Activated CD8-positive, alpha-beta T cell treated with anti-CD3 and anti-CD28 coated beads for 36 hours (primary cell): Measurements from ENCODE around the gene GIGYF1. TPM values are rescaled to one million over a fixed set of nuclear protein-coding genes. Genes with fewer than 3 reads are reported as not detected.
A peak's percentile ranks its signal among the peaks of the same experiment; 100 is the strongest.

Experiments
- ATAC-seq: fragments of 200-7000 bp; cut with Tn5 transposase; one replicate; pipeline ENCODE4 v1.10.0; 2021; ENCODE audit warnings: mild to moderate bottlenecking, moderate library complexity
- CTCF ChIA-PET: fragments of 350-600 bp; sonication (Branson Sonifier 250); formaldehyde crosslinking; loops from one replicate; lab custom pipeline; 2021; ENCODE audit warnings: antibody characterized with exemption; lab: Charles Lee
- POLR2A ChIA-PET: fragments of 350-600 bp; sonication (Branson Sonifier 250); formaldehyde crosslinking; loops from one replicate; lab custom pipeline; 2021; ENCODE audit warnings: antibody characterized with exemption; lab: Charles Lee
- DNase-seq: peaks from one replicate; pipeline ENCODE4 v3.0.0-alpha.2; 2020
- H3K27ac Mint-ChIP-seq: one replicate; pipeline ENCODE4 v1.8.0; 2021; ENCODE audit warnings: mild to moderate bottlenecking, mixed read lengths
- H3K27me3 Mint-ChIP-seq: one replicate; pipeline ENCODE4 v1.8.0; 2021; ENCODE audit warnings: mixed read lengths
- H3K36me3 Mint-ChIP-seq: one replicate; pipeline ENCODE4 v1.8.0; 2021; ENCODE audit warnings: low read depth, mixed read lengths
- H3K4me1 Mint-ChIP-seq: one replicate; pipeline ENCODE4 v1.8.0; 2021; ENCODE audit warnings: low read depth, mixed read lengths
- H3K4me3 Mint-ChIP-seq: one replicate; pipeline ENCODE4 v1.8.0; 2021; ENCODE audit warnings: mild to moderate bottlenecking, moderate library complexity, mixed read lengths
- H3K9me3 Mint-ChIP-seq: one replicate; pipeline ENCODE4 v1.8.0; 2021; ENCODE audit warnings: mixed read lengths
- intact Hi-C: fragments of 100-400 bp; cut with micrococcal nuclease; formaldehyde crosslinking; loops from one replicate; pipeline ENCODE4 v1.10.0; 2022
- total RNA-seq, 2 experiments: library from RNA; stranded (reverse); gene quantifications; one replicate each; pipeline ENCODE4 v1.2.3, GENCODE V29; 2021
- TF ChIP-seq, protein P1 (sequence below): fragments of 200-600 bp; IDR thresholded peaks from one replicate; pipeline ENCODE4 v1.8.0; 2022; ENCODE audit warnings: antibody characterized with exemption, mild to moderate bottlenecking

The GIGYF1 gene
- total RNA-seq, 2 experiments from 2014 or later: 36.9 to 41.5 TPM

DNA sequence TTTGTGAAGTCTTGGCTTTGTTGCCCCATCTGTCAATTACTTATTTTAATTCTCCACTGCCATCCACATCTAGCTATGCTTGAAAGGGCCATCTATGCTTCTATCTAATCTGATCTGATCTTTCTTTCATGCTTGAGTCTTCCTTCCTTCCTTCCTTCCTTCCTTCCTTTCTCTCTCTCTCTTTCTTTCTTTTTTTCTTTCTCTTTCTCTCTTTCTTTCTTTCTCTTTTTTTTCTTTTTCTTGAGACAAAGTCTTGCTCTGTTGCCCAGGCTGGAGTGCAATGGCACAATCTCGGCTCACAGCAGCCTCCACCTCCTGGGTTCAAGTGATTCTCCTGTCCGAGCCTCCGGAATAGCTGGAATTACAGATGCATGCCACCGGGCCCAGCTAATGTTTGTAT is 64.0 kb downstream of the GIGYF1 start:
- peak overlapping the region; percentile 51 for H3K27ac Mint-ChIP-seq
- peaks cover 3% of the 10 kb centered on the region for H3K36me3 Mint-ChIP-seq
- DNase-seq: no peak
- TF ChIP-seq, protein P1, sequence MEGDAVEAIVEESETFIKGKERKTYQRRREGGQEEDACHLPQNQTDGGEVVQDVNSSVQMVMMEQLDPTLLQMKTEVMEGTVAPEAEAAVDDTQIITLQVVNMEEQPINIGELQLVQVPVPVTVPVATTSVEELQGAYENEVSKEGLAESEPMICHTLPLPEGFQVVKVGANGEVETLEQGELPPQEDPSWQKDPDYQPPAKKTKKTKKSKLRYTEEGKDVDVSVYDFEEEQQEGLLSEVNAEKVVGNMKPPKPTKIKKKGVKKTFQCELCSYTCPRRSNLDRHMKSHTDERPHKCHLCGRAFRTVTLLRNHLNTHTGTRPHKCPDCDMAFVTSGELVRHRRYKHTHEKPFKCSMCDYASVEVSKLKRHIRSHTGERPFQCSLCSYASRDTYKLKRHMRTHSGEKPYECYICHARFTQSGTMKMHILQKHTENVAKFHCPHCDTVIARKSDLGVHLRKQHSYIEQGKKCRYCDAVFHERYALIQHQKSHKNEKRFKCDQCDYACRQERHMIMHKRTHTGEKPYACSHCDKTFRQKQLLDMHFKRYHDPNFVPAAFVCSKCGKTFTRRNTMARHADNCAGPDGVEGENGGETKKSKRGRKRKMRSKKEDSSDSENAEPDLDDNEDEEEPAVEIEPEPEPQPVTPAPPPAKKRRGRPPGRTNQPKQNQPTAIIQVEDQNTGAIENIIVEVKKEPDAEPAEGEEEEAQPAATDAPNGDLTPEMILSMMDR: no peak
- intact Hi-C loops: no loop called here
- H3K4me1 Mint-ChIP-seq: peaks cover 36% of the 10 kb centered on the region
- POLR2A ChIA-PET: interaction anchor here (0.9 to 2.1 kb wide), 5 partner anchors 16 to 221 kb away, joined by 3 to 5 read pairs (median 3); no protein-coding TSS in a partner anchor
- ATAC-seq: no peak
- CTCF ChIA-PET: interaction anchor here (1.0 to 1.8 kb wide), 9 partner anchors 9 to 96 kb away, joined by 4 to 8 read pairs (median 5); partner anchors contain the start of genes FBXO24, GNB2, MOSPD3 and POP7
- H3K4me3 Mint-ChIP-seq: no peak overlapping the region
- no peaks in the 10 kb centered on the region for H3K9me3 Mint-ChIP-seq
- H3K27me3 Mint-ChIP-seq: peaks cover 4% of the 10 kb centered on the region

Other genes starting within 250 kb of the GIGYF1 start
- gene SPACDR, start 230.0 kb downstream of the GIGYF1 start, total RNA-seq: 1 to 10 TPM; 3.7 to 4.6 TPM
- gene TSC22D4, start 215.0 kb downstream of the GIGYF1 start, total RNA-seq: 10 to 100 TPM; 92.6 to 94.2 TPM
- gene NYAP1, start 210.3 kb downstream of the GIGYF1 start, total RNA-seq: under 1 TPM; 0.32 to 0.38 TPM
- gene AGFG2, start 155.0 kb downstream of the GIGYF1 start, total RNA-seq: 10 to 100 TPM; 45.6 to 45.8 TPM
- gene SAP25, start 120.3 kb downstream of the GIGYF1 start, total RNA-seq: 10 to 100 TPM in 1 of 2 experiments, 1 to 10 TPM in 1; 9.9 to 12.8 TPM
- gene LRCH4, start 108.1 kb downstream of the GIGYF1 start, total RNA-seq: 10 to 100 TPM; 77.7 to 78.7 TPM
- gene FBXO24, start 107.9 kb downstream of the GIGYF1 start, total RNA-seq: 1 to 10 TPM; 1.4 to 1.5 TPM
- gene PCOLCE, start 91.9 kb downstream of the GIGYF1 start, total RNA-seq: 1 to 10 TPM; 3.9 to 4.6 TPM
- gene MOSPD3, start 81.7 kb downstream of the GIGYF1 start, total RNA-seq: 10 to 100 TPM in 1 of 2 experiments, 1 to 10 TPM in 1; 9.6 to 10.5 TPM
- 10 to 100 TPM; 11.3 to 11.9 TPM for gene TFR2, start 52.7 kb downstream of the GIGYF1 start, total RNA-seq
- gene ACTL6B, start 37.8 kb downstream of the GIGYF1 start, total RNA-seq: not detected
- gene GNB2, start 20.5 kb downstream of the GIGYF1 start, total RNA-seq: 100 to 1,000 TPM; 192 TPM
- gene POP7, start 11.9 kb upstream of the GIGYF1 start, total RNA-seq: 10 to 100 TPM; 47.4 to 48.1 TPM
- gene EPO, start 26.2 kb upstream of the GIGYF1 start, total RNA-seq: not detected
- not detected for gene ZAN, start 39.3 kb upstream of the GIGYF1 start, total RNA-seq
- 1 to 10 TPM; 4.8 to 5.8 TPM for gene EPHB4, start 133.3 kb upstream of the GIGYF1 start, total RNA-seq
- 10 to 100 TPM; 10.2 to 11.3 TPM for gene SLC12A9, start 158.5 kb upstream of the GIGYF1 start, total RNA-seq
- 10 to 100 TPM; 27.5 to 28.4 TPM for gene TRIP6, start 173.1 kb upstream of the GIGYF1 start, total RNA-seq
- 100 to 1,000 TPM; 211 to 239 TPM for gene SRRT, start 180.9 kb upstream of the GIGYF1 start, total RNA-seq
- 1 to 10 TPM; 2.1 to 2.2 TPM for gene UFSP1, start 195.5 kb upstream of the GIGYF1 start, total RNA-seq
- gene ACHE, start 201.6 kb upstream of the GIGYF1 start, total RNA-seq: under 1 TPM in 1 of 2 experiments, not detected in 1; 0.25 TPM